ENCODE data around the gene ZNF485.

- TF ChIP-seq EZH2phosphoT487 (IDR thresholded peaks at IDR 0.05; ENCODE audit: borderline replicate concordance, low read length) (no peak), CTCF (conservative IDR thresholded peaks at IDR 0.05; ENCODE audit: low read depth, low read length) (no peak), EZH2 (IDR thresholded peaks at IDR 0.05; ENCODE audit: low read length, unreplicated experiment) (no peak)
Observed at GRCh38 chr10:43644252-43644651, 38.0 kb downstream of the ZNF485 start.

Data from PC-3 (cell line).